Measurements from ENCODE around the gene SNRPA. TPM values are rescaled to one million over a fixed set of nuclear protein-coding genes. Genes with fewer than 3 reads are reported as not detected.

The SNRPA gene
- total RNA-seq, 1 experiment from 2014 or later = 225 TPM

GRCh38 chr19:40704491-40705361, 46.3 kb upstream of the SNRPA start:
- Histone ChIP-seq H4K91ac (ENCODE audit: insufficient read length, low read depth, low read length) (no peak overlapping the region), H3K23me2 (ENCODE audit: insufficient read length, low read depth, low read length, poor library complexity, severe bottlenecking) (no peaks in the 10 kb centered on the region), H2AFZ (ENCODE audit: low read length) (no peak overlapping the region), H3K9me3 (ENCODE audit: control insufficient read depth, low read depth, low read length) (no peaks in the 10 kb centered on the region), H4K20me1 (ENCODE audit: control insufficient read depth, insufficient read depth, insufficient read length) (no peaks in the 10 kb centered on the region), H3T11ph (ENCODE audit: low read length) (no peak overlapping the region), H3K9ac (ENCODE audit: extremely low read depth, insufficient read length, low read length) (no peak overlapping the region), H3K4me2 (ENCODE audit: insufficient read depth, insufficient read length, low read length) (no peak overlapping the region), H3K4ac (ENCODE audit: low read depth, low read length) (no peak overlapping the region), H3K79me2 (ENCODE audit: insufficient read depth, low read length) (no peaks in the 10 kb centered on the region), H3K79me1 (ENCODE audit: insufficient read depth, low read depth, low read length, poor library complexity, severe bottlenecking) (no peaks in the 10 kb centered on the region), H2BK20ac (ENCODE audit: low read depth, low read length, poor library complexity, severe bottlenecking) (no peak overlapping the region), H3K23ac (ENCODE audit: insufficient read length, low read depth, low read length) (no peak overlapping the region), H3K14ac (ENCODE audit: insufficient read depth, low read length) (no peak overlapping the region; the same call in 1 of the 2 replicates), H2AK5ac (ENCODE audit: insufficient read length, low read length) (no peak overlapping the region), H3K27me3 (ENCODE audit: insufficient read depth, low read length) (no peaks in the 10 kb centered on the region), H4K5ac (ENCODE audit: insufficient read length, low read depth, low read length) (no peak overlapping the region), H4K8ac (replicated peaks; ENCODE audit: insufficient read length, low read depth, low read length) (no peak overlapping the region), H2BK120ac (ENCODE audit: low read depth, low read length, poor library complexity, severe bottlenecking) (no peak overlapping the region), H2BK15ac (ENCODE audit: low read depth, low read length) (no peak overlapping the region), H2BK12ac (ENCODE audit: insufficient read length, low read depth, low read length) (no peak overlapping the region), H3K56ac (ENCODE audit: insufficient read length, low read depth, low read length) (no peak overlapping the region), H3K27ac (ENCODE audit: insufficient read length, low read depth, low read length) (no peak overlapping the region), H3K18ac (ENCODE audit: insufficient read length, low read depth, low read length) (no peak overlapping the region), H3K4me1 (ENCODE audit: insufficient read depth, low read length) (no peaks in the 10 kb centered on the region), H2BK5ac (ENCODE audit: insufficient read length, low read length) (no peak overlapping the region)
- Mint-ChIP-seq H3K9me3 (no peaks in the 10 kb centered on the region), H3K27ac (no peak overlapping the region), H3K4me1 (peaks cover 5 to 13% of the 10 kb centered on the region in 2 experiments; a peak in 3 of 4 replicates), H3K27me3 (ENCODE audit: low read depth) (no peaks in the 10 kb centered on the region; the same call in 1 of the 2 replicates), H3K36me3 (ENCODE audit: insufficient read depth in 1 of 3, low read depth in 3 of 3) (peaks cover 29 to 66% (median 63%) of the 10 kb centered on the region in 3 experiments), H3K4me3 (no peak overlapping the region)
- DNase-seq = no peak
- no CpG with 5 or more reads among the region's 18 CpGs for WGBS (ENCODE audit: extremely low coverage, insufficient read length, low lambda C conversion rate)
- TF ChIP-seq CTCF (conservative IDR thresholded peaks at IDR 0.05) = no peak
